ENCODE measurements around the gene CKM.

CKM gene

GRCh38 chr19:45355402-45355801 lies 32.7 kb upstream of the CKM start:
- no peaks in the 10 kb centered on the region for H3K79me2 ChIP-seq (ENCODE audit: insufficient read depth, low read length)
- no peak overlapping the region for H3K4me3 ChIP-seq (ENCODE audit: low read depth in 1 of 2, low read length in 2 of 2)
- H4K20me1 ChIP-seq (ENCODE audit: insufficient read depth, low read length) = 0 out of 2 replicates have a peak, but pooled peaks cover 3% of the 10 kb centered on the region
- no peak overlapping the region for H3K9ac ChIP-seq (ENCODE audit: low read depth, low read length)
- DNase-seq (no peak), ATAC-seq (ENCODE audit: insufficient read depth, low read depth) (no peak)
- no peaks in the 10 kb centered on the region for H3K27me3 ChIP-seq (ENCODE audit: insufficient read depth, low read length, poor library complexity)
- H2AFZ ChIP-seq (ENCODE audit: low read depth, low read length) = no peak overlapping the region
- H3K4me1 ChIP-seq (ENCODE audit: insufficient read depth, low read length) = no peaks in the 10 kb centered on the region
- H3K27ac ChIP-seq (ENCODE audit: low read length) = no peak overlapping the region
- no peaks in the 10 kb centered on the region for H3K9me3 ChIP-seq (ENCODE audit: insufficient read depth, low read length, severe bottlenecking)
- no peak overlapping the region for H3K4me2 ChIP-seq (ENCODE audit: insufficient read depth, low read length)
- TF ChIP-seq CTCF (IDR thresholded peaks at IDR 0.05; ENCODE audit: borderline replicate concordance, extremely low read depth, low read length, poor library complexity, severe bottlenecking) (no peak), EZH2 (IDR thresholded peaks at IDR 0.05; ENCODE audit: borderline replicate concordance, low read depth, low read length, severe bottlenecking) (no peak)
- H3K36me3 ChIP-seq (ENCODE audit: insufficient read depth, low read length) = peaks cover 77% of the 10 kb centered on the region

GRCh38 chr19:45354241-45354842 lies 31.7 kb upstream of the CKM start:
- no peak overlapping the region for H2AFZ ChIP-seq (ENCODE audit: low read depth, low read length)
- DNase-seq = no peak
- H3K9me3 ChIP-seq (ENCODE audit: insufficient read depth, low read length, severe bottlenecking) = no peaks in the 10 kb centered on the region

GRCh38 chr19:45352914-45353796 lies 30.5 kb upstream of the CKM start:
- H3K79me2 ChIP-seq (ENCODE audit: insufficient read depth, low read length) = no peaks in the 10 kb centered on the region
- no peak for DNase-seq
- H3K27ac ChIP-seq (ENCODE audit: low read length) = no peak overlapping the region
- peaks cover 71% of the 10 kb centered on the region for H3K36me3 ChIP-seq (ENCODE audit: insufficient read depth, low read length)
- ATAC-seq (ENCODE audit: insufficient read depth, low read depth) = no peak
- H3K9ac ChIP-seq (ENCODE audit: low read depth, low read length) = no peak overlapping the region
- 0 out of 2 replicates have a peak, but pooled peaks cover 3% of the 10 kb centered on the region for H4K20me1 ChIP-seq (ENCODE audit: insufficient read depth, low read length)
- no peak for TF ChIP-seq CTCF (IDR thresholded peaks at IDR 0.05; ENCODE audit: borderline replicate concordance, extremely low read depth, low read length, poor library complexity, severe bottlenecking)
- no peak for TF ChIP-seq EZH2 (IDR thresholded peaks at IDR 0.05; ENCODE audit: borderline replicate concordance, low read depth, low read length, severe bottlenecking)
- no peak overlapping the region for H3K4me2 ChIP-seq (ENCODE audit: insufficient read depth, low read length)
- H3K27me3 ChIP-seq (ENCODE audit: insufficient read depth, low read length, poor library complexity) = no peaks in the 10 kb centered on the region
- no peak overlapping the region for H2AFZ ChIP-seq (ENCODE audit: low read depth, low read length)
- no peaks in the 10 kb centered on the region for H3K4me1 ChIP-seq (ENCODE audit: insufficient read depth, low read length)
- no peak overlapping the region for H3K4me3 ChIP-seq (ENCODE audit: low read depth in 1 of 2, low read length in 2 of 2)
- H3K9me3 ChIP-seq (ENCODE audit: insufficient read depth, low read length, severe bottlenecking) = no peaks in the 10 kb centered on the region

More at GRCh38 chr19:45354241-45354842, 31.7 kb upstream of the CKM start:
- Histone ChIP-seq H3K4me2 (ENCODE audit: insufficient read depth, low read length) (no peak overlapping the region), H3K27me3 (ENCODE audit: insufficient read depth, low read length, poor library complexity) (no peaks in the 10 kb centered on the region), H4K20me1 (ENCODE audit: insufficient read depth, low read length) (0 out of 2 replicates have a peak, but pooled peaks cover 3% of the 10 kb centered on the region), H3K9ac (ENCODE audit: low read depth, low read length) (no peak overlapping the region), H3K4me1 (ENCODE audit: insufficient read depth, low read length) (no peaks in the 10 kb centered on the region), H3K27ac (ENCODE audit: low read length) (no peak overlapping the region), H3K4me3 (ENCODE audit: low read depth in 1 of 2, low read length in 2 of 2) (no peak overlapping the region), H3K79me2 (ENCODE audit: insufficient read depth, low read length) (no peaks in the 10 kb centered on the region), H3K36me3 (ENCODE audit: insufficient read depth, low read length) (peaks cover 76% of the 10 kb centered on the region)
- ATAC-seq (ENCODE audit: insufficient read depth, low read depth) = no peak
- TF ChIP-seq EZH2 (IDR thresholded peaks at IDR 0.05; ENCODE audit: borderline replicate concordance, low read depth, low read length, severe bottlenecking) = no peak
- TF ChIP-seq CTCF (IDR thresholded peaks at IDR 0.05; ENCODE audit: borderline replicate concordance, extremely low read depth, low read length, poor library complexity, severe bottlenecking) = no peak
